HG02885 (cell line): ENCODE results near the gene SGCG.

Experiments
- ATAC-seq: cut with Tn5 transposase; IDR thresholded peaks from one replicate; pipeline ENCODE4 v1.9.1; 2021; ENCODE audit warnings: mild to moderate bottlenecking; ENCODE audit not compliant: unreplicated experiment, poor library complexity

The SGCG gene

GRCh38 chr13:23322353-23323336, 141.9 kb downstream of the SGCG start:
- peak; percentile 27 for ATAC-seq

GRCh38 chr13:23323946-23324709, 143.3 kb downstream of the SGCG start:
- ATAC-seq: no peak

- peak; percentile 57 for ATAC-seq
These were observed 144.4 kb downstream of the SGCG start for GRCh38 chr13:23325191-23325590.

DNA sequence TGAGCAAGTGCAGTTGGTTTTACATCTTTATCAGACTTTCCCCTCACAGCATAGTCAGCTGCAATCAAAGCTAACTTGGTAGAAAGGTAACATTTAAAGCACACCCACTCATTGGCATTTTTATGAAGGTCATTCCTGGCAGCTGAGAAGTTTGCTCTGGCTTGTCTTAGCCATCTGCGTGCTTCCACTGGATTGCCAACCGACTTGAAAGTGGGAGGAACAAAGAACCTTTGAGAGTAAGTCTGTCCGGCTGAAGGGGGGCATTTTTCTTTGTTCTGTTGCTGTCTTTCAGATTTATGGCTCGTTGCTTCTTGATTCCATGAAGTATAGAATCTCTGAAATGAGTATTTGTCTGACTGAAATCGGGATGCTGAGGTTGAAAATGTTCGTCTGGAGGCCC, 149.6 kb downstream of the SGCG start:
- no peak for ATAC-seq

DNA sequence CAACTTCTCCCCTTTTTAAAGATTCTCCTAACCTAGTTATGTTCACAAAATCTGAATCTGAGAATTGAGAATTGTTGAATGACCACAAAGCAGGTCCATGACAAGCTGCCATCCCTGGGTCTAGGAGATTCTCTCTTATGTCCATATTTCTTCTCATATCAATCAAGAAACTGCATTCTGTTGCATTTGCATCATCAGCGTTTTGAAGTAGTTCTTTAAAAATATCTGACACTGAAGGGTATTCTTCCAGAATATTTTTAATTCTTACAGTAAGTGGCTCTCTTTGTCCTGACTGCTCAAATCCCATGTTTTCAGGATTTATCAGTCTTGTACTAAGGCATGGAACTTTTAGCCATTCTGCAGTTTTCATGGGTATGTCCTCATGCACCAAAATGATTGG, 158.4 kb downstream of the SGCG start:
- no peak for ATAC-seq

DNA sequence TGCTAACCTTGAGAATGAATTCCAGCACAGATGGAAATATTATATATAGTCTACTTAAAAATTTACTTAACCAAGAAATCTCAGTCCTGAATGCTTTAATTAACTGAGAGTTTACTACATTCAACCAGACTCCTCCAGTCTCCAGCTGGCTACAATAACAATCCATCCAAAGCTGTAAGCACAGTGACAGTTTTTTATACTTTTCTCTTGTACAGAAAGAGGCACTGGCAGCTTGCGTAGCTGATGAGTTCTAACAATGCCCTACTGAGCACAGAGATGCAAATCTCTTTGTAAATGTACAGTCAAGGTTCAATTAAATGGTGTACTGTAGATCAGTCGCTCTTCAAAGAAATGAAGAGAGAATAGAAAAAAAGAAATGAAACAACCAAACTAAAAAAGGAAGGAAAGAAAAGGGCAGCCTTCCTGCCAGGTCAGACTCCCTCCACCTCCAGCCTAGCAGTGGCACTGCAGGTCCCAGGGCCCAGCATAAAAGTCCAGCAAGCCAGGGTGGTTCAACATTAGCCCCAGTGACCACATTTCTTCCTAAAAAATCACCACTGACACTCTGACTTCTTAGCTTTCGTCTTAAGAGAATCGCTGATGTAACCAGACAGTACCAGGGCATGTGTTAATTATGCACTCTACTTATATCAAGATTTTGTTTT, 164.3 kb downstream of the SGCG start:
- ATAC-seq: no peak

DNA sequence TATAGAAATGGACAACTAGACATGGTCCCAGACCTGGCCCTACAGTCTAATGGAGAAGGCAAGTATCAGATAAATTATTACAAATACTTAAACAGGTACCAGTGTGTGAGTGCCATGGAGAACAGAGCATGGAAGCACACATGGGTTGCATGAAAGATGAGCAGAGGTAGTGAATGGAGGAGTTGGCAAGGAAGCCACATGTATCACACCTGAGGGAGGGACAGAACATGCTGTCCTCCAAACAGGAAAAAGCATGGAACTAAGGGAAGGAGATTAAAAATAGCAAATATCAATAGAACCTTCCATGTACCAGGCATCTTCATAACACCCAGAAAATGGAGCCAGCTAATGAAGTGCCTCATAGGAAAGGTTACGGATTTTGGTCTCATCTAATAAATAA, 166.8 kb downstream of the SGCG start:
- ATAC-seq: no peak

DNA sequence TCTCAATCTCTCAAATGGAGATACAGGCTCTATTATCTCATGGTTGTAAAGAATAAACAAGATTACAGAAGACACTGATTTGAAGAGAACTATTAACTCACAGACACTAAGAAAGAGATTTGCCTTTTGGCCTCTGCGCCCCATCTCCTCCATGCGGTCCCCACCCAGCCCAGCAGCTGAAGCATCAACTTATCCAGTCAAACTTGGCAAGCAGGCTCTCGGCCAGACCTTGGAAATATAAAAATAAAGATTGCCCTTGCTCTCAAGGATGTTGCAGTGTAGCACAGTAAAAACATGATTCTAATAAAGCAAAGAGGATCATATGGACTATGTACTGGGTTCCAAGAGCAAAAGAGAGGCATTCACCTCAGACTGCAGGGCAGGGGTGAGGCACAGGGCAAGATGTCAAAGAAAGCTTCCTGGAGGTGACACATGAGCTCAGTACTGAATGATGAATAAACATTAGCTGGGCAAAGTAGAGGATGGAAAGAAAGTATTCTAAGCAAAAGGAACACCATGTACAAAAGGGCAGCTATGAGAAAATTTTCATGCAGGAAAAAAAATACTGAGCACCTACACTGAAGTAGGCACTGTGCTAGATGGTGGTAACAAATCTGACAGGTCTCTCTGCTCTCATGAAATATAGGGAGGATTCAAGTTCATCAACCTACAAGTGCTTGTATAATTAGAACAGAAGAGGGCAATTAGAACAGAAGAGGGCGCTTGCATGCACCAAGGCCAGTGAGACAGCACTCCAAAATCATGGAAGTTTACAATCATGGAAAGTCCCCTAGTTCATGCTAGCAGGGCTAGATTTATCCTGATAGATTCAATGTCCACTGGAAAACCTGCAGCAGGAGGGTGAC, 167.7 kb downstream of the SGCG start:
- ATAC-seq: no peak

DNA sequence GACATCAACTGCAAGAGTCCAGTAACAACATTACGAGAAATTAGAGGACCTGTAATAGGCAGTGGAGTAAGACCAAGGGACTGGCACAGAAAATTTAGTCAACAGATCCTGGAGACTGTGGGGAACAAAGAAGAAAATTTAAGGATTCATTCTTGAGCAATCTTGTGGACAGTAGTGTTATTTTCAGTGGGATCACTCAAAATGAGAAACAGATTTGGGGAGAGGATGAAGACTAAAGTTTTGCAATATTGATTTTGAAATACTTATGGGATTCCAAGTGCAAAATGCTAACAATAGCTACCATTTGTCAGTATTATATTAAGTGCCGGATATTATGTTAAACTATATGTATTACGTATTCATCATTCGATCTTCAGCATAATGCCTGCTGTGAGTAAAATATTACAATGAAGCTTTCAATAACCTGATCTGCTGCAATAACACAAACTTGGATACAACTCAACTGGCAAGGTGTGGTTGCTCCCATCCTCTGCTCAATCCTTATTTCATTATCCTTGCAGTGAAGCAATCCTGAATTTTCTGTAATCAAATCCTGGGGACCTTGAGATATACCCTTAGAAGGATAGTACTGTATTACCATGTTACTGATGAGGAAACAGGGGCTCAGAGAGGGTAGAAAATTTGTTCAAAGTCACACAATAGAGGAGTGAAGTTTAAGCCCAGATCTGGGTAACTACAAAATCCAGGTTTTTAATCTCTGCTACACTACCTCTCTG, 168.6 kb downstream of the SGCG start:
- ATAC-seq: no peak

GRCh38 chr13:23350009-23350408, 169.2 kb downstream of the SGCG start:
- ATAC-seq: no peak

DNA sequence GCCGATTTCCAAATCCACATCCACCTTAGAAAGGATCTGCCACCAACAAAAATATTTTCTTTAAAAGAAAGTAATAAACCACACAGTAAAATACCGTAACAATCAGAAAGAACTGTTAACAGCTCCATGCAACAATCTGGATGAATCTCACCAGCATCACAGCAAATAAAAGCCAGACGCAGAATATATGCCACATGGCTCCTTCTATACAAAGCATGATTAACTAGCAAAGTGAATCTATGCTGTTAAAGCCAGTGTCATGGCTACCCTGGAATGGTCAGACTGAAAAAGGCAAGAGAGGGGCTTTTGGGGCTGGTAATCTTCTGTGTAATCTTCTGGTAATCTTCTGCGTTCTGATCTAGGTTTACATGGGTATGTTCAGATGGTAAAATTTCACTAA, 171.4 kb downstream of the SGCG start:
- ATAC-seq: no peak

DNA sequence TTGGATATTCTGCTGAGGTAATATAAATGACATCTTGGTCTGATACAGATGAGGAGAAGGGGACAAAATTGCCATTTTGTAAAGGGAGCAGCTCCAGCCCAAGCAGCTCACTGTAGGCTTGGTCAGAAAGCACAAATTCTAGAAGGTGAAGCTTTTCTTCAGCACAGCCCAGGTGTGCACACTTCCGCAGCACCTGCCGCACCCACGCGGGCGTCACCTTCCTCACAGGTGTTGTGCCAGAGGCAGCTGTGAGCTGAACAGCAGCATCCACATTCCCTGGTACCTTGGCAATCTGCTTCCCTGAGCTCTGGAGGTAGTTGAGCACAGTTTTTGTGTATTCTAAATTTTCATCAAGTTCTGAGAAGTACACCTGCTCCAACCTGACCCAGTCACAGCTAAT, 173.7 kb downstream of the SGCG start:
- no peak for ATAC-seq

DNA sequence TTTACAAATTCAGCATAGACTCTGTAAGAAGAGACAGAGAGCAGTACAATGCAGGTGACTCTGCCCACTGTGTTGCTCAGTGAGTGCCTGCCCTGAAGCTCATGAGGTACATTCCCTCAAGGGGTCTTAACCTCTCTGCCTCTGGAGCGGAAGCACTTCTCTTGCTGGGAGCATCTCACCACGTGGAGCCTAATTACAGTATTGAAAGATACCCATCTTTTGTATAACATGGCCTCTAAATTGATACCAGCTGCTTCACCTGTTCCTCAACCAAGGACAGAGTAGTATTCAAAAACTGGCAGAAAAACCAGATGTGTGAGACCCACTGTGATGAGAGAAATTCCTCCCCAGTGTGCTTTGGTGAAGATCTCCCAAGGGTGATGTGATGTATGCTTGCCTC, 175.6 kb downstream of the SGCG start:
- ATAC-seq: no peak

DNA sequence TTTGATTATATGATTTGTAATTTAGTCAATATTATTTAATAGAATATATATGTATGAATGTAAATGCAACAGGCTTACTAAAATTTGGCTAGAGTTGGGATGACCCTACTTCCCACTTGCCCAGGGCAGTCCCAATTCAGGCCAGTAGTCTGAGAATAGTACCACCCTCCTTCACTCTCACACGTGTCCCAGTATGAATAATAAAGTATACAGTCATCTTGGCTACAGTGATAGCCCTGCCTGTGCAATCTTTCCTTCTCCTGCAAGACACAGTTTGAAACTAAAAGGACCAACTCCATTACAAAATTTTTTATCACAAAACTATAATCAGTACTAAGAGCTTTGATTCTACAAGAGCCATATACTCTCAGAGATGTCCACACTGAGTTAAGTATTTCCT, 176.6 kb downstream of the SGCG start:
- ATAC-seq: no peak

DNA sequence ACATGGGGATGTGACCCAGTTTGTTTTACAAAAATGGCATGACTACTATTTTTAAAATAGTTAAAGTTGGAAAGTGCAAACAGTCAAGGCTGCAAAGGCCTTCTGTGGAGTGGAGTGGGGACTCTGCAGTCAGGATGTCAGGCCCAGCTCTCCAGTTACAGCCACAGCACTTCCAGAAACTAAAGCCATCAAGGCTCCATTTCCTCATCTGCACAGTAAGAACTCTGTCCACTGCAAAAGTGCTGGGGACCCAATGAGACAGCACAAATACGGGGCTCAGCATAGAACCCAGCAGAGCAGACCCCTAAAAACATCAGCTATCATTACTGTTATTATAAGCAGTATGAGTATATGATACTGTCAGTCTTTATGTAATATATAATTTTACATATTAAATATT, 179.1 kb downstream of the SGCG start:
- ATAC-seq: no peak

DNA sequence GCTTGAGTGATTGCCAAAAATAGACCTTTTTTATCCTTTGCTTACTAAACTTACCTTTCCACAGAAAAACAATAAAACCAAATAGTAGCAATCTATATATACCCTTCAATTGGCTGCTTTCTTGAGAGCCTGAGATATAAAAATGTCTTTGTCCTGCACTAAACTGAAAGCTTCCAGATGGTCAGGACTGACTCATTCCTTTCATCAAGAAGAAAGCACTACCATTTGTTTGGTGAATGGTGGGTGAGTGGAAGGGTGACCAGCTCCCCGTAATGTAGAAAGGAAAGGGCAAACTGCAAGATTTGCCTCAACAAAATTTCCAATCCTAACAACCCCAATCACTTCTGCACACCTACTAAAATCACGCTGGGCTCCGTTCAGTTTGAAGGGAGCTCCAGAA, 184.9 kb downstream of the SGCG start:
- no peak for ATAC-seq

DNA sequence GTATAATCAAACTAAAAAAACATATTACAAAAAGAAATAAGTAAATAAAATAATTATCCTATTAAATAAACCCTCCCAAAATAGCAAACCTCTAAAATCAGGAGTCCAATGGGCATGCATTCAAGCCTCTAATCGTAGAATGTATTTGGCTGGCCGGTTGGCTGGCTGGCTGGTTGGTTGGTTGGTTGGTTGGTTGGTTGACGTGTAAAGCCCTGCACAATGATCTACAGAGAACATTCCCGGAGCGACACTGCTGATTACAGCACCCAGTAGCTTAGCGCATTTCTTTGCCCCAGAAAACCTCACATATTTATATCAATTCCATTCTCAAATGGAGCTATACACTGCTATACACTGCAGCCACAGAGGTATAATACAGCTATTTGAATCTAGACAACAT, 187.1 kb downstream of the SGCG start:
- no peak for ATAC-seq

DNA sequence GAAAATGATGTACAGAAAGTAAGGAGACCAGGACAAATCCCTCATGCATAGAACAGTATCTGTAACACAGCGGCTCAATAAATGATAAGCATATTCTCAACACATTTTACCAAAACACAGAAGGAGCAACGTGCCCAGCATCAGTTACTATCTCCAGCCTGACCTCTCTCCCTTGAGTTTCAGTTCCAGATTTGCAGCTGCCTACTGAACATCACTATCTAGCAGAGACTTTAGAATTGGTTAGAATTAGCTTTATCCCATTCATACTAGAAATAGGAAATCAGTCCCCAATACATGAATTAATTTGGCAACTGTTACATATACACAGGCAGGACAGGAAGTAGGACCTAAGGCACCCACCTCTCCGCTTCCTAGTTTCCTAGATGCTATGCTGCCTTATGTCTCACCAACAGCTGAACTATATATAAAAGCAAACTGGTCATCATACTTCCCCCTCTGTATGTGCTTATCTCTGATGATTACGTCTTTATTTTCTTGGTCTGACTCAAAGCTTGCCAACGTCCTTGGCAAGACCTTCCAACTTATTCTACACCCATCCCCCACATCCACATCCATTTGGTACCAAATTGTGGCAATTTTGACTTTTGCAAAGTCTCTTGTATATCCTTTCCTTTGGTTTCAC, 191.6 kb downstream of the SGCG start:
- no peak for ATAC-seq
